HEK293 (cell line): Measurements from ENCODE around the gene GLTP.

Source experiments
- CTCF ChIA-PET: fragments of 350-600 bp; formaldehyde crosslinking; extraction: SDS; loops from one replicate; lab custom pipeline; 2021; ENCODE audit warnings: antibody characterized with exemption; lab: Yijun Ruan, JAX
- POLR2A ChIA-PET: fragments of 300-600 bp; formaldehyde crosslinking; extraction: SDS; loops from one replicate; lab custom pipeline; 2020; ENCODE audit warnings: antibody characterized with exemption, inconsistent platforms; lab: Yijun Ruan, JAX
- H3K27ac ChIP-seq: fragments of 200-500 bp; sonication (Bioruptor generic); 2 replicates; pipeline ENCODE4 v1.5.1; 2014; ENCODE audit warnings: low read depth, low read length, control low read depth, inconsistent platforms; ENCODE audit errors: extremely low read depth
- H3K36me3 ChIP-seq, 2 experiments: fragments of 200-500 bp in 1 of 2; sonication (Bioruptor generic) in 1 of 2; 1 replicate in 1 of 2; 2 replicates in 1 of 2; pipeline ENCODE4 v1.5.1; 2014 to 2017; ENCODE audit warnings: inconsistent platforms in 2 of 2, low read length in 2 of 2; ENCODE audit not compliant: control insufficient read depth in 2 of 2, insufficient read depth in 1 of 2
- H3K4me1 ChIP-seq: fragments of 200-500 bp; sonication (Bioruptor generic); 2 replicates; pipeline ENCODE4 v1.5.1; 2014; ENCODE audit warnings: mild to moderate bottlenecking, low read length, inconsistent platforms; ENCODE audit not compliant: control insufficient read depth, insufficient read depth
- H3K4me3 ChIP-seq: 2 replicates; pipeline ENCODE4 v1.5.1; 2011; ENCODE audit warnings: low read depth, mild to moderate bottlenecking, control low read depth, low read length, moderate library complexity
- H3K9me3 ChIP-seq: fragments of 200-500 bp; sonication (Bioruptor generic); 2 replicates; pipeline ENCODE4 v1.5.1; 2014; ENCODE audit warnings: low read depth, low read length, inconsistent platforms; ENCODE audit not compliant: control insufficient read depth, insufficient read depth
- AEBP2 ChIP-seq: fragments of 450-650 bp; formaldehyde crosslinking; IDR thresholded peaks from 2 replicates; pipeline ENCODE4 v1.5.1; 2016; ENCODE audit warnings: missing biosample characterization, missing genetic modification characterization, borderline replicate concordance
- GLI2 ChIP-seq: fragments of 450-650 bp; formaldehyde crosslinking; IDR thresholded peaks from 2 replicates; pipeline ENCODE4; 2017; ENCODE audit warnings: missing biosample characterization, missing genetic modification characterization, low read depth, borderline replicate concordance
- GLIS2 ChIP-seq: fragments of 450-650 bp; formaldehyde crosslinking; IDR thresholded peaks from 2 replicates; pipeline ENCODE4 v1.5.1; 2016; ENCODE audit warnings: missing biosample characterization, missing genetic modification characterization
- MEIS1 ChIP-seq: sonication (generic); formaldehyde crosslinking; IDR thresholded peaks from 2 replicates; pipeline ENCODE4 v1.8.1; 2022; ENCODE audit warnings: missing genetic modification reagents, mild to moderate bottlenecking, borderline replicate concordance
- MZF1 ChIP-seq: fragments of 450-650 bp; formaldehyde crosslinking; IDR thresholded peaks from 2 replicates; pipeline ENCODE4 v1.5.1; 2017; ENCODE audit warnings: missing biosample characterization, missing genetic modification characterization, borderline replicate concordance
- PRDM10 ChIP-seq: fragments of 450-650 bp; formaldehyde crosslinking; IDR thresholded peaks from 2 replicates; pipeline ENCODE4 v1.5.1; 2016; ENCODE audit warnings: missing biosample characterization, missing genetic modification characterization
- PRDM6 ChIP-seq: fragments of 450-650 bp; formaldehyde crosslinking; IDR thresholded peaks from 2 replicates; pipeline ENCODE4 v1.5.1; 2017; ENCODE audit warnings: missing biosample characterization, missing genetic modification characterization
- WT1 ChIP-seq: fragments of 450-650 bp; formaldehyde crosslinking; IDR thresholded peaks from 2 replicates; pipeline ENCODE4 v1.5.1; 2016; ENCODE audit warnings: missing biosample characterization, missing genetic modification characterization
- ZBTB48 ChIP-seq: fragments of 450-650 bp; formaldehyde crosslinking; IDR thresholded peaks from 2 replicates; pipeline ENCODE4 v1.5.1; 2016; ENCODE audit warnings: missing biosample characterization, missing genetic modification characterization
- ZNF133 ChIP-seq: fragments of 450-650 bp; formaldehyde crosslinking; IDR thresholded peaks from 2 replicates; pipeline ENCODE4 v1.5.1; 2016; ENCODE audit warnings: missing biosample characterization, missing genetic modification characterization
- ZNF148 ChIP-seq: fragments of 450-650 bp; formaldehyde crosslinking; IDR thresholded peaks from 2 replicates; pipeline ENCODE4 v1.5.0; 2017; ENCODE audit warnings: missing biosample characterization, missing genetic modification characterization, borderline replicate concordance
- ZNF184 ChIP-seq: fragments of 450-650 bp; IDR thresholded peaks from 2 replicates; pipeline ENCODE4 v1.5.1; 2018; ENCODE audit warnings: missing biosample characterization, mild to moderate bottlenecking, missing genetic modification characterization
- ZNF335 ChIP-seq: fragments of 450-650 bp; formaldehyde crosslinking; conservative IDR thresholded peaks from 2 replicates; pipeline ENCODE4 v1.5.1; 2016; ENCODE audit warnings: missing biosample characterization, missing genetic modification characterization
- ZNF585B ChIP-seq: fragments of 450-650 bp; formaldehyde crosslinking; IDR thresholded peaks from 2 replicates; pipeline ENCODE4 v1.5.1; 2016; ENCODE audit warnings: missing biosample characterization, missing genetic modification characterization
- ZNF639 ChIP-seq: fragments of 450-650 bp; formaldehyde crosslinking; IDR thresholded peaks from 2 replicates; pipeline ENCODE4 v1.5.1; 2016; ENCODE audit warnings: missing biosample characterization, missing genetic modification characterization
- ZNF658 ChIP-seq: fragments of 450-650 bp; formaldehyde crosslinking; IDR thresholded peaks from 2 replicates; pipeline ENCODE4; 2016; ENCODE audit warnings: missing biosample characterization, missing genetic modification characterization
- ZNF660 ChIP-seq: fragments of 450-650 bp; IDR thresholded peaks from 2 replicates; pipeline ENCODE4 v1.5.1; 2018; ENCODE audit warnings: missing biosample characterization, mild to moderate bottlenecking, missing genetic modification characterization
- ZNF701 ChIP-seq: fragments of 450-650 bp; formaldehyde crosslinking; IDR thresholded peaks from 2 replicates; pipeline ENCODE4 v1.5.1; 2016; ENCODE audit warnings: missing biosample characterization, missing genetic modification characterization
- ZNF837 ChIP-seq: fragments of 450-650 bp; formaldehyde crosslinking; IDR thresholded peaks from 2 replicates; pipeline ENCODE4 v1.5.1; 2016; ENCODE audit warnings: missing biosample characterization, missing genetic modification characterization
- ZNF843 ChIP-seq: fragments of 450-650 bp; formaldehyde crosslinking; IDR thresholded peaks from 2 replicates; pipeline ENCODE4 v1.5.1; 2016; ENCODE audit warnings: missing biosample characterization, missing genetic modification characterization
- ZSCAN4 ChIP-seq: fragments of 450-650 bp; formaldehyde crosslinking; IDR thresholded peaks from 2 replicates; pipeline ENCODE4 v1.5.1; 2017; ENCODE audit warnings: missing biosample characterization, missing genetic modification characterization

Gene GLTP

GRCh38 chr12:109888179-109889020 lies 8.1 kb upstream of the GLTP start:
- TF ChIP-seq ZNF335 (tag by site-specific recombination) (peak; percentile 23), PRDM10 (tag by site-specific recombination) (peak; percentile 70), PRDM6 (tag by site-specific recombination) (no peak)
- Histone ChIP-seq H3K9me3 (no peaks in the 10 kb centered on the region), H3K27ac (no peak overlapping the region), H3K36me3 (no peaks in the 10 kb centered on the region), H3K4me3 (no peak overlapping the region), H3K4me1 (no peaks in the 10 kb centered on the region)
- ChIA-PET CTCF (interaction anchor here (0.6 to 1.7 kb wide), 6 partner anchors 22 to 582 kb away, joined by 3 to 7 read pairs (median 4); no protein-coding TSS in a partner anchor), POLR2A (interaction anchor here (0.7 kb wide), 1 partner anchor 19 kb away, joined by 7 read pairs; no protein-coding TSS in a partner anchor)

- POLR2A ChIA-PET: interaction anchor here (0.6 kb wide), 1 partner anchor 9 kb away, joined by 3 read pairs; no protein-coding TSS in a partner anchor
- CTCF ChIA-PET: interaction anchor here (1.0 to 2.0 kb wide), 3 partner anchors 32 to 81 kb away, joined by 3 to 9 read pairs (median 9); no protein-coding TSS in a partner anchor
Measured at GRCh38 chr12:109885616-109886015, 5.3 kb upstream of the GLTP start.

More at GRCh38 chr12:109885616-109886015, 5.3 kb upstream of the GLTP start:
- Histone ChIP-seq H3K27ac (no peak overlapping the region), H3K4me3 (no peak overlapping the region), H3K36me3 (no peaks in the 10 kb centered on the region), H3K9me3 (no peaks in the 10 kb centered on the region), H3K4me1 (no peaks in the 10 kb centered on the region; the same call in 1 of the 2 replicates)
- TF ChIP-seq MEIS1 (CRISPR knock-in tag): no peak
- no peak for TF ChIP-seq ZNF335 (tag by site-specific recombination)
- no peak for TF ChIP-seq ZNF585B (tag by site-specific recombination)
- TF ChIP-seq ZNF660 (tag by site-specific recombination): no peak
- no peak for TF ChIP-seq MZF1 (tag by site-specific recombination)
- TF ChIP-seq ZNF701: no peak
- no peak for TF ChIP-seq AEBP2 (tag by site-specific recombination)
- TF ChIP-seq ZSCAN4 (tag by site-specific recombination): no peak
- no peak for TF ChIP-seq ZNF133
- no peak for TF ChIP-seq ZNF639 (tag by site-specific recombination)
- no peak for TF ChIP-seq ZNF658 (tag by site-specific recombination)
- TF ChIP-seq WT1 (tag by site-specific recombination): no peak
- TF ChIP-seq GLIS2 (tag by site-specific recombination): no peak
- TF ChIP-seq ZNF148 (tag by site-specific recombination): no peak
- no peak for TF ChIP-seq ZNF184
- no peak for TF ChIP-seq ZBTB48 (tag by site-specific recombination)
- TF ChIP-seq ZNF843: no peak
- TF ChIP-seq GLI2 (tag by site-specific recombination): no peak
- no peak for TF ChIP-seq ZNF837
